ENCODE data around the gene ROCK1. TPM values are rescaled to one million over a fixed set of nuclear protein-coding genes. Genes with fewer than 3 reads are reported as not detected.

ROCK1 gene
- total and polyA plus RNA-seq, 9 of the 15 experiments (the other 6 are each of a cell fraction or from before 2014, with no cell fraction given): 7.4 to 28.6 (median 17.7) TPM

GRCh38 chr18:21134895-21135294, 23.3 kb upstream of the ROCK1 start:
- TF ChIP-seq GTF2B (IDR thresholded peaks at IDR 0.05; ENCODE audit: extremely low read depth, insufficient read length): no peak
- no peak for TF ChIP-seq TAF9B (IDR thresholded peaks at IDR 0.05; ENCODE audit: partially characterized antibody)
- no peak for TF ChIP-seq JUND (IDR thresholded peaks at IDR 0.05; ENCODE audit: borderline replicate concordance, low read depth, low read length)
- no peak for TF ChIP-seq JUND (tag; IDR thresholded peaks at IDR 0.05; ENCODE audit: borderline replicate concordance, low read depth, low read length)
- TF ChIP-seq ZFP1 (CRISPR knock-in tag; IDR thresholded peaks at IDR 0.05): no peak
- TF ChIP-seq TRIM24 (IDR thresholded peaks at IDR 0.05): no peak
- TF ChIP-seq PURB (CRISPR knock-in tag; IDR thresholded peaks at IDR 0.05; ENCODE audit: low read depth): no peak
- TF ChIP-seq COPS2 (conservative IDR thresholded peaks at IDR 0.05): no peak
- no peak for TF ChIP-seq CEBPG (CRISPR knock-in tag; IDR thresholded peaks at IDR 0.05)
- peak in 1 of 2 experiments; percentile 54; a peak in 2 of 4 replicates for TF ChIP-seq CEBPG (tag; conservative IDR thresholded peaks at IDR 0.05 in 1 of 2, IDR thresholded peaks at IDR 0.05 in 1 of 2)
- TF ChIP-seq CEBPB (tag; IDR thresholded peaks at IDR 0.05): peak; percentile 35; the same call in 1 of the 2 replicates
- TF ChIP-seq ZNF165 (CRISPR knock-in tag; IDR thresholded peaks at IDR 0.05; ENCODE audit: borderline replicate concordance): no peak
- no peak for TF ChIP-seq ZKSCAN1 (IDR thresholded peaks at IDR 0.05; ENCODE audit: low read depth, low read length)
- no peak for TF ChIP-seq ATF6 (CRISPR knock-in tag; IDR thresholded peaks at IDR 0.05)
- Histone ChIP-seq H3K27ac (ENCODE audit: extremely low read depth, low read depth, low read length) (no peak overlapping the region), H3K27me3 (ENCODE audit: control insufficient read depth in 2 of 2, insufficient read depth in 2 of 2, low read length in 2 of 2) (no peaks in the 10 kb centered on the region; a peak in 1 of 5 replicates), H3K36me3 (ENCODE audit: control insufficient read depth, insufficient read depth, low read length) (no peaks in the 10 kb centered on the region), H2AFZ (ENCODE audit: low read depth, low read length) (no peak overlapping the region), H3K9me1 (ENCODE audit: control insufficient read depth, insufficient read depth, low read length) (no peaks in the 10 kb centered on the region), H3K9ac (ENCODE audit: insufficient read depth in 1 of 2, low read depth in 2 of 2, low read length in 2 of 2) (no peak overlapping the region), H3K4me3 (no peak overlapping the region), H3K79me2 (ENCODE audit: control insufficient read depth, insufficient read depth, low read length) (no peaks in the 10 kb centered on the region), H3K4me1 (replicated peaks in 1 of 2; ENCODE audit: control insufficient read depth in 2 of 2, insufficient read depth in 2 of 2, low read length in 2 of 2) (no peaks in the 10 kb centered on the region; a peak in 1 of 5 replicates), H4K20me1 (replicated peaks; ENCODE audit: control insufficient read depth, insufficient read depth, low read length) (no peaks in the 10 kb centered on the region), H3K9me3 (replicated peaks; ENCODE audit: control insufficient read depth, insufficient read depth, low read depth, low read length) (no peaks in the 10 kb centered on the region; the same call in 1 of the 2 replicates), H3K4me2 (ENCODE audit: insufficient read depth, low read length) (no peak overlapping the region)
- DNase-seq (ENCODE audit: extremely low read depth in 1 of 4, low spot score in 3 of 4) (no peak), FAIRE-seq (no peak), ATAC-seq (no peak)
- in situ Hi-C loops (cut with MboI) (no loop called here), intact Hi-C loops (cut with micrococcal nuclease) (loop anchor here (10.0 kb wide), 1 partner anchor 160 kb away; no protein-coding TSS in a partner anchor)
- ChIA-PET CTCF (ENCODE audit: low intra/inter-chr PET ratio) (no interaction called here), POLR2A (interaction anchor here (0.9 kb wide), 1 partner anchor 23 kb away, joined by 3 read pairs; no protein-coding TSS in a partner anchor)
- WGBS (ENCODE audit: insufficient coverage, low coverage, missing lambda C conversion rate): 5% methylated on average over 3 of the region's 3 CpGs
- BruUV-seq (replicated peaks): no TSS peak
